ENCODE results near the gene FER. TPM values are rescaled to one million over a fixed set of nuclear protein-coding genes. Genes with fewer than 3 reads are reported as not detected.

The FER gene
- total RNA-seq, 2 experiments from 2014 or later: 9.0 to 9.8 TPM

- Mint-ChIP-seq H3K36me3 (ENCODE audit: low read depth) (peaks cover 4% of the 10 kb centered on the region), H3K4me3 (no peak overlapping the region), H3K27ac (no peak overlapping the region), H3K9me3 (peaks cover 4% of the 10 kb centered on the region), H3K4me1 (ENCODE audit: low read depth) (peaks cover 2% of the 10 kb centered on the region), H3K27me3 (no peaks in the 10 kb centered on the region)
- ChIA-PET POLR2A (no interaction called here), CTCF (no interaction called here)
- TF ChIP-seq, protein P1, sequence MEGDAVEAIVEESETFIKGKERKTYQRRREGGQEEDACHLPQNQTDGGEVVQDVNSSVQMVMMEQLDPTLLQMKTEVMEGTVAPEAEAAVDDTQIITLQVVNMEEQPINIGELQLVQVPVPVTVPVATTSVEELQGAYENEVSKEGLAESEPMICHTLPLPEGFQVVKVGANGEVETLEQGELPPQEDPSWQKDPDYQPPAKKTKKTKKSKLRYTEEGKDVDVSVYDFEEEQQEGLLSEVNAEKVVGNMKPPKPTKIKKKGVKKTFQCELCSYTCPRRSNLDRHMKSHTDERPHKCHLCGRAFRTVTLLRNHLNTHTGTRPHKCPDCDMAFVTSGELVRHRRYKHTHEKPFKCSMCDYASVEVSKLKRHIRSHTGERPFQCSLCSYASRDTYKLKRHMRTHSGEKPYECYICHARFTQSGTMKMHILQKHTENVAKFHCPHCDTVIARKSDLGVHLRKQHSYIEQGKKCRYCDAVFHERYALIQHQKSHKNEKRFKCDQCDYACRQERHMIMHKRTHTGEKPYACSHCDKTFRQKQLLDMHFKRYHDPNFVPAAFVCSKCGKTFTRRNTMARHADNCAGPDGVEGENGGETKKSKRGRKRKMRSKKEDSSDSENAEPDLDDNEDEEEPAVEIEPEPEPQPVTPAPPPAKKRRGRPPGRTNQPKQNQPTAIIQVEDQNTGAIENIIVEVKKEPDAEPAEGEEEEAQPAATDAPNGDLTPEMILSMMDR (IDR thresholded peaks at IDR 0.05): no peak
- DNase-seq: no peak
- ATAC-seq: no peak
- intact Hi-C loops (cut with micrococcal nuclease): no loop called here
Observed at GRCh38 chr5:108910627-108911026, 162.9 kb downstream of the FER start.

GRCh38 chr5:108911055-108911454, 163.4 kb downstream of the FER start:
- H3K27ac Mint-ChIP-seq: no peak overlapping the region
- H3K27me3 Mint-ChIP-seq: no peaks in the 10 kb centered on the region
- H3K36me3 Mint-ChIP-seq (ENCODE audit: low read depth): peaks cover 4% of the 10 kb centered on the region
- TF ChIP-seq, protein P1 (IDR thresholded peaks at IDR 0.05): no peak
- POLR2A ChIA-PET: no interaction called here
- peaks cover 4% of the 10 kb centered on the region for H3K9me3 Mint-ChIP-seq
- no peak for DNase-seq
- H3K4me1 Mint-ChIP-seq (ENCODE audit: low read depth): peaks cover 2% of the 10 kb centered on the region
- CTCF ChIA-PET: no interaction called here
- no peak for ATAC-seq
- H3K4me3 Mint-ChIP-seq: no peak overlapping the region
- intact Hi-C loops (cut with micrococcal nuclease): no loop called here

GRCh38 chr5:108917596-108917995, 169.9 kb downstream of the FER start:
- Mint-ChIP-seq H3K9me3 (no peaks in the 10 kb centered on the region), H3K36me3 (ENCODE audit: low read depth) (no peaks in the 10 kb centered on the region), H3K27ac (no peak overlapping the region), H3K4me1 (ENCODE audit: low read depth) (no peaks in the 10 kb centered on the region), H3K27me3 (no peaks in the 10 kb centered on the region), H3K4me3 (no peak overlapping the region)
- DNase-seq (no peak), ATAC-seq (no peak)
- ChIA-PET POLR2A (no interaction called here), CTCF (interaction anchor here (1.3 kb wide), 1 partner anchor 20 kb away, joined by 3 read pairs; no protein-coding TSS in a partner anchor)
- TF ChIP-seq, protein P1 (IDR thresholded peaks at IDR 0.05): no peak
- intact Hi-C loops (cut with micrococcal nuclease): no loop called here

DNA sequence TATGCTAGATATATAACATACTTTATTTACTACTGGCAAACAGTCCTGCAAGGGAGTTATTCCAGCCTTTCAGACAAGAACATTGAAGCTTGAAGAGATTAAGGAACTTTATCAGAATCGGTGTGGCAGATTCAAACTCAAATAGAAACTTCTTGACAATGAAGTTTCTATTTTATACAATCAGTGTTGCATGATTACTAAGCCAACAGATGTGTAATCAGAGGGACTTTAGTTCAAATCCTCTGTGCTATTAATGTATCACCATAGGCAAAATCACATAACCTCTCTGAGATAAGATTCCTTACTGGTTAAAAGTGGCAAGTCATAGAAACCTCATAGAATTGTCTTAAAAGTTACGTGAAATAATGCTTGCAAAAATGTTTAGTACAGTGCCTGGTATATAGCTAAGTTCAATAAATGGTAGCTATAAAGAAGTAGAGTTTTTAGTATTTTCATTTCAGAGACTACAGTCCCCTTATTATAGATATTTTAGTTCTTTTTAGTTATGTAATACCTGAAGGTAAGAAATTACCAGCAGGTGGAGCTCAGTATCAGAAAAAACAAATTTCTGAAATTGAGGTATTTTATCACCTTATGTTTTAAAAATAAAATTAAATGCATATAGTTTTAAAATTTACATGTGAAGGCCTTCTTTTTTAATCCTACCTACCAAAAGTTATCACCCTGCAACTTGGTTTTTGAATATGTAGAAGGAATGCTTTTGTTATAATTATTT, 172.1 kb downstream of the FER start:
- H3K36me3 Mint-ChIP-seq (ENCODE audit: low read depth): no peaks in the 10 kb centered on the region
- TF ChIP-seq, protein P1 (IDR thresholded peaks at IDR 0.05): no peak
- H3K27ac Mint-ChIP-seq: no peak overlapping the region
- CTCF ChIA-PET: interaction anchor here (1.5 kb wide), 1 partner anchor 278 kb away, joined by 3 read pairs; no protein-coding TSS in a partner anchor
- DNase-seq (no peak), ATAC-seq (no peak)
- POLR2A ChIA-PET: no interaction called here
- intact Hi-C loops (cut with micrococcal nuclease): no loop called here
- no peak overlapping the region for H3K4me3 Mint-ChIP-seq
- no peaks in the 10 kb centered on the region for H3K27me3 Mint-ChIP-seq
- H3K9me3 Mint-ChIP-seq: no peaks in the 10 kb centered on the region
- H3K4me1 Mint-ChIP-seq (ENCODE audit: low read depth): peaks cover 5% of the 10 kb centered on the region

- Mint-ChIP-seq H3K9me3 (no peaks in the 10 kb centered on the region), H3K36me3 (ENCODE audit: low read depth) (no peaks in the 10 kb centered on the region), H3K4me3 (peak overlapping the region; percentile 49), H3K27me3 (no peaks in the 10 kb centered on the region), H3K4me1 (ENCODE audit: low read depth) (peaks cover 5% of the 10 kb centered on the region), H3K27ac (no peak overlapping the region)
- ChIA-PET POLR2A (no interaction called here), CTCF (interaction anchor here (1.0 to 1.2 kb wide), 2 partner anchors 14 to 137 kb away, joined by 3 read pairs; no protein-coding TSS in a partner anchor)
- DNase-seq (no peak), ATAC-seq (no peak)
- intact Hi-C loops (cut with micrococcal nuclease): no loop called here
- TF ChIP-seq, protein P1 (IDR thresholded peaks at IDR 0.05): peak; percentile 20
Observed at GRCh38 chr5:108924457-108924961, 176.8 kb downstream of the FER start.
